Measurements from ENCODE around the gene DNM3.

The DNM3 gene

GRCh38 chr1:172452536-172453152 lies 611.3 kb downstream of the DNM3 start:
- Histone ChIP-seq H3K27me3 (ENCODE audit: insufficient read depth, low read length) (no peaks in the 10 kb centered on the region), H3K9ac (ENCODE audit: low read depth, low read length) (no peak overlapping the region), H3K36me3 (ENCODE audit: insufficient read depth, low read depth, low read length) (no peaks in the 10 kb centered on the region), H3K27ac (ENCODE audit: low read length) (no peak overlapping the region), H3K9me3 (ENCODE audit: insufficient read depth, low read depth, low read length) (no peaks in the 10 kb centered on the region), H3K4me3 (ENCODE audit: low read length) (no peak overlapping the region), H3K4me1 (ENCODE audit: insufficient read depth, low read length) (no peaks in the 10 kb centered on the region)

GRCh38 chr1:172453153-172453545 lies 611.9 kb downstream of the DNM3 start:
- Histone ChIP-seq H3K36me3 (ENCODE audit: insufficient read depth, low read depth, low read length) (no peaks in the 10 kb centered on the region), H3K27ac (ENCODE audit: low read length) (no peak overlapping the region), H3K9me3 (ENCODE audit: insufficient read depth, low read depth, low read length) (no peaks in the 10 kb centered on the region), H3K9ac (ENCODE audit: low read depth, low read length) (no peak overlapping the region), H3K27me3 (ENCODE audit: insufficient read depth, low read length) (no peaks in the 10 kb centered on the region), H3K4me3 (ENCODE audit: low read length) (no peak overlapping the region), H3K4me1 (ENCODE audit: insufficient read depth, low read length) (no peaks in the 10 kb centered on the region)

- Histone ChIP-seq H3K27ac (ENCODE audit: low read length) (no peak overlapping the region), H3K36me3 (ENCODE audit: insufficient read depth, low read depth, low read length) (no peaks in the 10 kb centered on the region), H3K27me3 (ENCODE audit: insufficient read depth, low read length) (no peaks in the 10 kb centered on the region), H3K9ac (ENCODE audit: low read depth, low read length) (no peak overlapping the region), H3K9me3 (ENCODE audit: insufficient read depth, low read depth, low read length) (no peaks in the 10 kb centered on the region), H3K4me1 (ENCODE audit: insufficient read depth, low read length) (no peaks in the 10 kb centered on the region), H3K4me3 (ENCODE audit: low read length) (no peak overlapping the region)
Measured at GRCh38 chr1:172453607-172454006, 612.3 kb downstream of the DNM3 start.

- Histone ChIP-seq H3K9ac (ENCODE audit: low read depth, low read length) (no peak overlapping the region), H3K27me3 (ENCODE audit: insufficient read depth, low read length) (no peaks in the 10 kb centered on the region), H3K4me1 (ENCODE audit: insufficient read depth, low read length) (no peaks in the 10 kb centered on the region; the same call in 1 of the 2 replicates), H3K36me3 (ENCODE audit: insufficient read depth, low read depth, low read length) (no peaks in the 10 kb centered on the region), H3K4me3 (ENCODE audit: low read length) (no peak overlapping the region), H3K9me3 (ENCODE audit: insufficient read depth, low read depth, low read length) (no peaks in the 10 kb centered on the region), H3K27ac (ENCODE audit: low read length) (no peak overlapping the region)
Measured at GRCh38 chr1:172455451-172455850, 614.2 kb downstream of the DNM3 start.

- H3K9me3 ChIP-seq (ENCODE audit: insufficient read depth, low read depth, low read length): no peaks in the 10 kb centered on the region
- H3K36me3 ChIP-seq (ENCODE audit: insufficient read depth, low read depth, low read length): no peaks in the 10 kb centered on the region
- no peaks in the 10 kb centered on the region for H3K27me3 ChIP-seq (ENCODE audit: insufficient read depth, low read length)
- H3K9ac ChIP-seq (ENCODE audit: low read depth, low read length): no peak overlapping the region
- H3K27ac ChIP-seq (ENCODE audit: low read length): no peak overlapping the region
- no peak overlapping the region for H3K4me3 ChIP-seq (ENCODE audit: low read length)
- H3K4me1 ChIP-seq (ENCODE audit: insufficient read depth, low read length): peaks cover 4% of the 10 kb centered on the region
Measured at GRCh38 chr1:172456344-172456769, 615.1 kb downstream of the DNM3 start.

- Histone ChIP-seq H3K9ac (ENCODE audit: low read depth, low read length) (no peak overlapping the region), H3K4me1 (ENCODE audit: insufficient read depth, low read length) (peaks cover 4% of the 10 kb centered on the region), H3K27ac (ENCODE audit: low read length) (no peak overlapping the region), H3K27me3 (ENCODE audit: insufficient read depth, low read length) (no peaks in the 10 kb centered on the region), H3K9me3 (ENCODE audit: insufficient read depth, low read depth, low read length) (no peaks in the 10 kb centered on the region), H3K4me3 (ENCODE audit: low read length) (no peak overlapping the region), H3K36me3 (ENCODE audit: insufficient read depth, low read depth, low read length) (no peaks in the 10 kb centered on the region)
Measured at GRCh38 chr1:172457479-172458130, 616.3 kb downstream of the DNM3 start.

GRCh38 chr1:172460177-172460576 lies 618.9 kb downstream of the DNM3 start:
- H3K9ac ChIP-seq (ENCODE audit: low read depth, low read length): no peak overlapping the region
- no peak overlapping the region for H3K4me3 ChIP-seq (ENCODE audit: low read length)
- H3K27me3 ChIP-seq (ENCODE audit: insufficient read depth, low read length): no peaks in the 10 kb centered on the region
- no peak overlapping the region for H3K27ac ChIP-seq (ENCODE audit: low read length)
- H3K36me3 ChIP-seq (ENCODE audit: insufficient read depth, low read depth, low read length): no peaks in the 10 kb centered on the region
- no peaks in the 10 kb centered on the region for H3K9me3 ChIP-seq (ENCODE audit: insufficient read depth, low read depth, low read length)
- H3K4me1 ChIP-seq (ENCODE audit: insufficient read depth, low read length): peaks cover 4% of the 10 kb centered on the region

- no peak overlapping the region for H3K4me3 ChIP-seq (ENCODE audit: low read length)
- H3K4me1 ChIP-seq (ENCODE audit: insufficient read depth, low read length): peaks cover 4% of the 10 kb centered on the region
- H3K27ac ChIP-seq (ENCODE audit: low read length): no peak overlapping the region
- no peaks in the 10 kb centered on the region for H3K27me3 ChIP-seq (ENCODE audit: insufficient read depth, low read length)
- no peaks in the 10 kb centered on the region for H3K9me3 ChIP-seq (ENCODE audit: insufficient read depth, low read depth, low read length)
- H3K36me3 ChIP-seq (ENCODE audit: insufficient read depth, low read depth, low read length): no peaks in the 10 kb centered on the region
- no peak overlapping the region for H3K9ac ChIP-seq (ENCODE audit: low read depth, low read length)
Measured at GRCh38 chr1:172460887-172461315, 619.6 kb downstream of the DNM3 start.

All from iPS-20b (cell line).